Skeletal muscle satellite cell (primary cell): ENCODE results near the gene TFCP2L1.
A peak's percentile ranks its signal among the peaks of the same experiment; 100 is the strongest.

ENCODE experiments used
- H3K27me3 ChIP-seq: 2 replicates; pipeline ENCODE4 v1.7.0; 2013; ENCODE audit warnings: low read length; ENCODE audit not compliant: control insufficient read depth, insufficient read depth
- H3K36me3 ChIP-seq: 2 replicates; pipeline ENCODE4 v1.7.0; 2013; ENCODE audit warnings: mild to moderate bottlenecking, control low read depth, low read length; ENCODE audit not compliant: insufficient read depth
- H3K4me1 ChIP-seq: 2 replicates; pipeline ENCODE4 v1.7.0; 2013; ENCODE audit warnings: low read length; ENCODE audit not compliant: control insufficient read depth, insufficient read depth
- H3K4me2 ChIP-seq: 2 replicates; pipeline ENCODE4 v1.7.0; 2013; ENCODE audit warnings: mild to moderate bottlenecking, low read length
- H3K4me3 ChIP-seq: 2 replicates; pipeline ENCODE4 v1.7.0; 2013; ENCODE audit warnings: low read length
- H3K9ac ChIP-seq: 2 replicates; pipeline ENCODE4 v1.7.0; 2013; ENCODE audit warnings: mild to moderate bottlenecking, low read depth, low read length, moderate library complexity
- H3K9me3 ChIP-seq: replicated peaks from 2 replicates; pipeline ENCODE4 v1.7.0; 2013; ENCODE audit warnings: mild to moderate bottlenecking, control low read depth, low read length

Gene TFCP2L1

GRCh38 chr2:121189011-121189410, 96.0 kb downstream of the TFCP2L1 start:
- no peaks in the 10 kb centered on the region for H3K27me3 ChIP-seq
- H3K9me3 ChIP-seq: no peaks in the 10 kb centered on the region
- no peaks in the 10 kb centered on the region for H3K36me3 ChIP-seq
- no peak overlapping the region for H3K9ac ChIP-seq
- no peak overlapping the region for H3K4me2 ChIP-seq
- H3K4me3 ChIP-seq: no peak overlapping the region
- peaks cover 18% of the 10 kb centered on the region for H3K4me1 ChIP-seq

GRCh38 chr2:121187982-121188411, 97.0 kb downstream of the TFCP2L1 start:
- Histone ChIP-seq H3K9me3 (no peaks in the 10 kb centered on the region), H3K9ac (no peak overlapping the region), H3K4me3 (no peak overlapping the region), H3K36me3 (no peaks in the 10 kb centered on the region), H3K4me2 (no peak overlapping the region), H3K4me1 (peaks cover 18% of the 10 kb centered on the region), H3K27me3 (no peaks in the 10 kb centered on the region)

- Histone ChIP-seq H3K9me3 (no peaks in the 10 kb centered on the region), H3K4me3 (no peak overlapping the region), H3K4me2 (no peak overlapping the region), H3K27me3 (no peaks in the 10 kb centered on the region), H3K9ac (no peak overlapping the region), H3K36me3 (no peaks in the 10 kb centered on the region), H3K4me1 (peaks cover 18% of the 10 kb centered on the region)
Measured at GRCh38 chr2:121187351-121187981, 97.5 kb downstream of the TFCP2L1 start.

GRCh38 chr2:121186261-121186660, 98.7 kb downstream of the TFCP2L1 start:
- Histone ChIP-seq H3K4me3 (no peak overlapping the region), H3K9ac (no peak overlapping the region), H3K36me3 (no peaks in the 10 kb centered on the region), H3K4me1 (peaks cover 18% of the 10 kb centered on the region), H3K27me3 (no peaks in the 10 kb centered on the region), H3K4me2 (no peak overlapping the region), H3K9me3 (no peaks in the 10 kb centered on the region)

- no peaks in the 10 kb centered on the region for H3K36me3 ChIP-seq
- no peak overlapping the region for H3K4me3 ChIP-seq
- no peaks in the 10 kb centered on the region for H3K27me3 ChIP-seq
- H3K4me2 ChIP-seq: no peak overlapping the region
- peak overlapping the region; percentile 11 for H3K9ac ChIP-seq
- H3K9me3 ChIP-seq: no peaks in the 10 kb centered on the region
- peaks cover 18% of the 10 kb centered on the region for H3K4me1 ChIP-seq
Measured at GRCh38 chr2:121185571-121186074, 99.4 kb downstream of the TFCP2L1 start.

DNA sequence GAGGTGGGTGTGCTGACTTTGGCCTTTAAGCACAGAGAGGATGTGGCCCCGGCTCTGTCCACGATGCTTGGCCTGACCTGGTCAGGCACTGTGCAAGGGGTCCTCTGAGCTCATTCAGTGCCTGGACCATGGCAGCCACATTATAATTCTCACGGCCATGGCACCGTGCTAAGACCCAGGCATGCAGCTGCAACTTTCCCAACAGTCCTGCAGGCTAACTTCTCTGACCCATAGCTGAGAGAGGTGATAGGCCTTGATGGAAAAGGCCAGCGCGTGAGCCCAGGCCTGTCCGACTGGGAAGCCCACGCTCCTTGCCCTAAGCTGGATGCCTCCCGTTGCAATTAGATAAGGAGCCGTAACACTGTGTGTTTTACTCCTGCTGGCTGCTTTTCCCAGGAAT, 99.9 kb downstream of the TFCP2L1 start:
- peaks cover 18% of the 10 kb centered on the region for H3K4me1 ChIP-seq
- no peaks in the 10 kb centered on the region for H3K9me3 ChIP-seq
- H3K36me3 ChIP-seq: no peaks in the 10 kb centered on the region
- H3K4me2 ChIP-seq: no peak overlapping the region
- H3K27me3 ChIP-seq: no peaks in the 10 kb centered on the region
- peak overlapping the region; percentile 11 for H3K9ac ChIP-seq
- H3K4me3 ChIP-seq: no peak overlapping the region

GRCh38 chr2:121184248-121184862, 100.6 kb downstream of the TFCP2L1 start:
- H3K36me3 ChIP-seq: no peaks in the 10 kb centered on the region
- H3K9me3 ChIP-seq: no peaks in the 10 kb centered on the region
- H3K27me3 ChIP-seq: no peaks in the 10 kb centered on the region
- no peak overlapping the region for H3K4me2 ChIP-seq
- no peak overlapping the region for H3K9ac ChIP-seq
- no peak overlapping the region for H3K4me3 ChIP-seq
- peaks cover 18% of the 10 kb centered on the region for H3K4me1 ChIP-seq

DNA sequence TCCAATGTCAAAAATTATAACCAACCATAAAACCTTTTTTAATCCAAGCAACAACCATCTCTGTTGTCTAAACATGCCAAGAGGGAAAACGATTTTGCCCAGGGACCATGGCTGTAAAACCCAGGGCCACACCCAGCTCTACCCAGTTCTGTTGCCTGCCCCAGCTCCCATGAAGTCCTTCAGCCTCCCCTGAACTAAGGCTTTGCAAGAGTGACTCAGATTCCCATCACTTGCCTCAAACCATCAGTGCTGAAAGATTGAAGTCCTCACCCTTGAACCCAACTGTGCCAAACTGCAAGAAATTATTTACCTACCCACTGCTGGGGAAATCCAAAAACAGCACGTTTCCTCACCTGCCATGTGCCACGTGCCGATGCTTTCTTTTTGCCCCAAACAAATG, 102.5 kb downstream of the TFCP2L1 start:
- peaks cover 15% of the 10 kb centered on the region for H3K4me1 ChIP-seq
- H3K36me3 ChIP-seq: no peaks in the 10 kb centered on the region
- H3K9ac ChIP-seq: no peak overlapping the region
- H3K4me3 ChIP-seq: no peak overlapping the region
- H3K4me2 ChIP-seq: no peak overlapping the region
- peaks cover 3% of the 10 kb centered on the region for H3K27me3 ChIP-seq
- H3K9me3 ChIP-seq: no peaks in the 10 kb centered on the region

- no peak overlapping the region for H3K4me3 ChIP-seq
- no peak overlapping the region for H3K4me2 ChIP-seq
- no peaks in the 10 kb centered on the region for H3K4me1 ChIP-seq
- no peaks in the 10 kb centered on the region for H3K9me3 ChIP-seq
- no peaks in the 10 kb centered on the region for H3K36me3 ChIP-seq
- peaks cover 20% of the 10 kb centered on the region for H3K27me3 ChIP-seq
- no peak overlapping the region for H3K9ac ChIP-seq
Measured at GRCh38 chr2:121179467-121179866, 105.5 kb downstream of the TFCP2L1 start.

DNA sequence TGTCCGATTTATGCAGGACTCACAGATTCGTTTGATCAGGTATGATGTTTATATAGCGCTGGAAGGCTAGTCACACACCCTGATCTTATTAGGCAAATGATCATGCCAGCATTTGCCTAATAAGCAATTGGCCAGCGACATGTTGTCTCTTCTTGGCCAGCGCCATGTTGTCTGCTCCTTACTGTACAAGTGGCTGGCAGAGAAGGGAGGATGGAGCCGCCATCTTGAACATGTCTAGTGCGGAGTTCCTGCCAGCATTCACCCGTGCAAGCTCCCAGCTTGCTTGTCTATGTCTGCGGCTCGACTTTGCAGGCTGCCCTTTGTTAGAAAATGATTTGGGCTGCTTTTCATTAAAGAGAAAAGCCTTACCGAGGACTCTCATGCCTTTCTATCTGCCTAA, 106.3 kb downstream of the TFCP2L1 start:
- H3K9me3 ChIP-seq: no peaks in the 10 kb centered on the region
- peaks cover 21% of the 10 kb centered on the region for H3K27me3 ChIP-seq
- no peaks in the 10 kb centered on the region for H3K36me3 ChIP-seq
- H3K4me1 ChIP-seq: no peaks in the 10 kb centered on the region
- H3K9ac ChIP-seq: no peak overlapping the region
- no peak overlapping the region for H3K4me3 ChIP-seq
- no peak overlapping the region for H3K4me2 ChIP-seq

GRCh38 chr2:121177896-121178295, 107.1 kb downstream of the TFCP2L1 start:
- Histone ChIP-seq H3K36me3 (no peaks in the 10 kb centered on the region), H3K9ac (no peak overlapping the region), H3K9me3 (no peaks in the 10 kb centered on the region), H3K4me1 (no peaks in the 10 kb centered on the region), H3K27me3 (peaks cover 24% of the 10 kb centered on the region), H3K4me3 (no peak overlapping the region), H3K4me2 (no peak overlapping the region)

GRCh38 chr2:121175326-121175725, 109.7 kb downstream of the TFCP2L1 start:
- Histone ChIP-seq H3K9ac (no peak overlapping the region), H3K4me1 (no peaks in the 10 kb centered on the region), H3K36me3 (no peaks in the 10 kb centered on the region), H3K4me2 (no peak overlapping the region), H3K4me3 (no peak overlapping the region), H3K27me3 (peaks cover 24% of the 10 kb centered on the region), H3K9me3 (no peaks in the 10 kb centered on the region)
